PC-3 (cell line): ENCODE results near the gene SLC24A3. TPM values are rescaled to one million over a fixed set of nuclear protein-coding genes. Genes with fewer than 3 reads are reported as not detected.

Experiments used
- ATAC-seq: fragments of 200-7000 bp; cut with Tn5 transposase; 2 replicates; pipeline ENCODE4 v1.9.1; 2020; ENCODE audit warnings: mild to moderate bottlenecking, moderate library complexity
- BruUV-seq: library from RNA; stranded (reverse); fragments of 400-500 nt; replicated peaks from 2 replicates; lab custom pipeline; 2021; lab: Mats Ljungman, UMichigan
- CTCF ChIA-PET: fragments of 300-600 bp; sonication (Branson Sonifier 250); formaldehyde crosslinking; loops from one replicate; lab custom pipeline; 2022; ENCODE audit warnings: antibody characterized with exemption; lab: Charles Lee
- POLR2A ChIA-PET: fragments of 300-600 bp; sonication (Branson Sonifier 250); formaldehyde crosslinking; loops from one replicate; lab custom pipeline; 2022; ENCODE audit warnings: antibody characterized with exemption; ENCODE audit not compliant: unreplicated experiment; lab: Charles Lee
- DNase-seq: peaks from one replicate; pipeline ENCODE4 v3.0.0-alpha.2; 2015
- H2AFZ ChIP-seq: fragments of 300-600 bp; sonication (generic); 2 replicates; pipeline ENCODE4 v1.6.0; 2016; ENCODE audit warnings: antibody characterized with exemption, low read length
- H3F3A ChIP-seq: fragments of 300-600 bp; sonication (generic); one replicate; pipeline ENCODE4 v1.6.0; 2017; ENCODE audit warnings: antibody characterized with exemption, low read length, control low read depth, mild to moderate bottlenecking; ENCODE audit not compliant: unreplicated experiment
- H3K27ac ChIP-seq: fragments of 300-600 bp; sonication (generic); 2 replicates; pipeline ENCODE4 v1.5.1; 2016; ENCODE audit warnings: mild to moderate bottlenecking, low read length
- H3K27me3 ChIP-seq: fragments of 300-600 bp; sonication (generic); 2 replicates; pipeline ENCODE4 v1.6.1; 2016; ENCODE audit warnings: low read length, mixed read lengths
- H3K36me3 ChIP-seq: fragments of 300-600 bp; sonication (generic); 2 replicates; pipeline ENCODE4 v1.6.1; 2016; ENCODE audit warnings: low read depth, mixed run types, low read length, mixed read lengths
- H3K4me1 ChIP-seq: fragments of 300-600 bp; sonication (generic); 2 replicates; pipeline ENCODE4 v1.5.1; 2016; ENCODE audit warnings: low read length; ENCODE audit not compliant: insufficient read depth
- H3K4me2 ChIP-seq: fragments of 300-600 bp; sonication (generic); 2 replicates; pipeline ENCODE4 v1.6.0; 2016; ENCODE audit warnings: low read length
- H3K4me3 ChIP-seq: fragments of 300-600 bp; sonication (generic); 2 replicates; pipeline ENCODE4 v1.5.1; 2016; ENCODE audit warnings: mild to moderate bottlenecking, low read length, mixed read lengths
- H3K79me2 ChIP-seq: fragments of 300-600 bp; sonication (generic); 2 replicates; pipeline ENCODE4 v1.6.1; 2017; ENCODE audit warnings: low read length, mixed read lengths
- H3K9ac ChIP-seq: fragments of 300-600 bp; sonication (generic); 2 replicates; pipeline ENCODE4 v1.6.0; 2016; ENCODE audit warnings: mild to moderate bottlenecking, low read length
- H3K9me2 ChIP-seq: fragments of 300-600 bp; sonication (generic); replicated peaks from 2 replicates; pipeline ENCODE4 v1.6.1; 2016; ENCODE audit warnings: mixed run types, low read length, mixed read lengths
- H3K9me3 ChIP-seq: fragments of 300-600 bp; sonication (generic); 2 replicates; pipeline ENCODE4 v1.6.1; 2016; ENCODE audit warnings: low read length, mixed read lengths
- H4K20me1 ChIP-seq: fragments of 300-600 bp; sonication (generic); 2 replicates; pipeline ENCODE4 v1.6.1; 2016; ENCODE audit warnings: low read length, mixed read lengths
- EZH2 ChIP-seq: fragments of 300-600 bp; sonication (generic); IDR thresholded peaks from one replicate; pipeline ENCODE4 v1.6.1; 2017; ENCODE audit warnings: antibody characterized with exemption, mild to moderate bottlenecking, low read length; ENCODE audit not compliant: unreplicated experiment
- EZH2phosphoT487 ChIP-seq: fragments of 300-600 bp; sonication (generic); IDR thresholded peaks from 2 replicates; pipeline ENCODE4 v1.6.1; 2018; ENCODE audit warnings: mild to moderate bottlenecking, antibody characterized with exemption, low read length, borderline replicate concordance
- intact Hi-C: fragments of 100-400 bp; cut with micrococcal nuclease; formaldehyde crosslinking; loops from 2 replicates; pipeline ENCODE4 v1.9.0; 2023
- total RNA-seq: library from RNA; depleted of rRNA; stranded (reverse); fragments of >200 nt; gene quantifications from 2 replicates; pipeline ENCODE4 v1.2.3, GENCODE V29; 2014
- TF ChIP-seq, protein P1 (sequence below): fragments of 300-600 bp; sonication (generic); conservative IDR thresholded peaks from 2 replicates; pipeline ENCODE4 v1.5.1; 2017; ENCODE audit warnings: antibody characterized with exemption, low read depth, mild to moderate bottlenecking, low read length

The SLC24A3 gene
- total RNA-seq, 1 experiment from 2014 or later = 0.11 TPM

DNA sequence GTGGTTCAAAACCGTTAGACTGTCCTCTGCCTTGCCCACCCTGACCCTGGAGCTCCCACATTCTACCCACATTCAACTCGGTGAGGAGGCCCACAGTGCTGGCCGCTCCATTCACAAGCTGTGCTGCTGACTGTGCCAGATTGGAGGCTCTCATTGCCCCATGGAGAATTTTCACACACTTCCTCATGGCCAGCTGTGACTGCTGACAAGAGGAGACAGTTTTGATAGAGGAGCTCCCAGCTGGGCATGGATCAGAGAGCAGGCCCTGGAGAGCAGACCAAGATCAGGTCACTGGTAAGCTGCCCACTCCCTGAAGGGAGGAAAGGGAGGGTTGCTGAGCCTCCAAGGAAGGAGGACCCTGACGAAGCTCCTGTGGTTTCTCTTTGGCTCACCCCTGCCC lies 299.5 kb downstream of the SLC24A3 start:
- Histone ChIP-seq H2AFZ (no peak overlapping the region), H3K4me1 (no peaks in the 10 kb centered on the region), H3K27ac (no peak overlapping the region), H3K9me3 (no peaks in the 10 kb centered on the region), H3K4me2 (no peak overlapping the region), H3K9ac (no peak overlapping the region), H4K20me1 (no peaks in the 10 kb centered on the region), H3K79me2 (no peaks in the 10 kb centered on the region), H3K27me3 (peaks cover 41% of the 10 kb centered on the region), H3K4me3 (no peak overlapping the region), H3K9me2 (no peaks in the 10 kb centered on the region), H3F3A (no peaks in the 10 kb centered on the region), H3K36me3 (no peaks in the 10 kb centered on the region)
- POLR2A ChIA-PET = no interaction called here
- CTCF ChIA-PET = no interaction called here
- ATAC-seq (no peak), DNase-seq (no peak)
- TF ChIP-seq EZH2phosphoT487 = no peak
- TF ChIP-seq, protein P1, sequence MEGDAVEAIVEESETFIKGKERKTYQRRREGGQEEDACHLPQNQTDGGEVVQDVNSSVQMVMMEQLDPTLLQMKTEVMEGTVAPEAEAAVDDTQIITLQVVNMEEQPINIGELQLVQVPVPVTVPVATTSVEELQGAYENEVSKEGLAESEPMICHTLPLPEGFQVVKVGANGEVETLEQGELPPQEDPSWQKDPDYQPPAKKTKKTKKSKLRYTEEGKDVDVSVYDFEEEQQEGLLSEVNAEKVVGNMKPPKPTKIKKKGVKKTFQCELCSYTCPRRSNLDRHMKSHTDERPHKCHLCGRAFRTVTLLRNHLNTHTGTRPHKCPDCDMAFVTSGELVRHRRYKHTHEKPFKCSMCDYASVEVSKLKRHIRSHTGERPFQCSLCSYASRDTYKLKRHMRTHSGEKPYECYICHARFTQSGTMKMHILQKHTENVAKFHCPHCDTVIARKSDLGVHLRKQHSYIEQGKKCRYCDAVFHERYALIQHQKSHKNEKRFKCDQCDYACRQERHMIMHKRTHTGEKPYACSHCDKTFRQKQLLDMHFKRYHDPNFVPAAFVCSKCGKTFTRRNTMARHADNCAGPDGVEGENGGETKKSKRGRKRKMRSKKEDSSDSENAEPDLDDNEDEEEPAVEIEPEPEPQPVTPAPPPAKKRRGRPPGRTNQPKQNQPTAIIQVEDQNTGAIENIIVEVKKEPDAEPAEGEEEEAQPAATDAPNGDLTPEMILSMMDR = no peak
- no peak for TF ChIP-seq EZH2
- intact Hi-C loops = no loop called here
- BruUV-seq = no TSS peak

DNA sequence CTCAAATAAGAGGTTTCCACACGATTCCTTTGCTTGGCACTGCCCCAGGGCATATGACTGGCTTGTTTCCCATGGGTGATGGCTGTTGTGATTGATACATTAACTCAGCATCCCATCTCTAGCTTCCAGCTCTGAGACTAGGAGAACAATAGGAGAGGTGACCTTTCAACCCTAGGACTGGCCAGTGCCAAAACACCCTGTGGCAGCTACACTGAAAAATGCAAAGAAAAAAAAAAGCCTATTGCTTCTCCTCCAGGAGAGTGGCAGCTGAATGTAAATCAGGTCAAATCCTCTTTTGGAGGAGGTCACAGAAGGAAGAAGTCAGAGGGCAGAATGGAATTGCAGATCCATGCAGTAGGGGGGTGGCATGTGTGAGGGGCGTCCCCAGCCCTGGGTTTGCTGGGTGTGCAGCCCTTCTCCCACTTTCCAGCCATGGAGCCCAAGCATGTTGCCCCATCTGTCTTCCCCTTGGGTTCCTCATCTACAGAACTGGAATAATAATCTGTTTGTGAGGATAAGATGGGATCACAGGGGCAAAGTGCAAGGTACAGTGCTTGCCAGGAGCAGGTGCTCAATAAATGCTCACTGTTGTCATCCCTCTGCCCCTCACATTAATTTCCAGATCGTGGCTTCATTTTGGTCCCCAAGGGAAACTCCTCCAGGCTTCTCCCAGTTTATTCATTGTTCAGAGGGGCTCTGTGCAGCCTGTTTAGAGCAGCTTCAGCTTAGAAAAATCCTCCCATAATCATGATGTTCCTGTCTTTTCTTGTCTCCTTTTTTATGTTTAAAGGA lies 300.6 kb downstream of the SLC24A3 start:
- H3K9ac ChIP-seq = no peak overlapping the region
- CTCF ChIA-PET = no interaction called here

More for the DNA sequence above, 300.6 kb downstream of the SLC24A3 start:
- ATAC-seq (no peak), DNase-seq (no peak)
- peaks cover 35% of the 10 kb centered on the region for H3K27me3 ChIP-seq
- TF ChIP-seq, protein P1 = no peak
- no peak for TF ChIP-seq EZH2phosphoT487
- no peak for TF ChIP-seq EZH2
- intact Hi-C loops = no loop called here
- no peaks in the 10 kb centered on the region for H3F3A ChIP-seq
- H2AFZ ChIP-seq = no peak overlapping the region
- H4K20me1 ChIP-seq = no peaks in the 10 kb centered on the region
- no TSS peak for BruUV-seq
- no peak overlapping the region for H3K27ac ChIP-seq
- H3K36me3 ChIP-seq = no peaks in the 10 kb centered on the region
- H3K4me1 ChIP-seq = no peaks in the 10 kb centered on the region
- POLR2A ChIA-PET = no interaction called here
- H3K4me2 ChIP-seq = no peak overlapping the region
- no peak overlapping the region for H3K4me3 ChIP-seq
- H3K9me3 ChIP-seq = no peaks in the 10 kb centered on the region
- no peaks in the 10 kb centered on the region for H3K79me2 ChIP-seq
- no peaks in the 10 kb centered on the region for H3K9me2 ChIP-seq
